Calu3 (cell line): Measurements from ENCODE around the gene HOXB4. TPM values are rescaled to one million over a fixed set of nuclear protein-coding genes. Genes with fewer than 3 reads are reported as not detected.

Experiments used
- BruUV-seq: library from RNA; stranded (reverse); fragments of 400-500 nt; replicated peaks from 2 replicates; lab custom pipeline; 2021; lab: Mats Ljungman, UMichigan
- CTCF ChIA-PET: fragments of 300-600 bp; sonication (Branson Sonifier 250); formaldehyde crosslinking; loops from one replicate; lab custom pipeline; 2022; ENCODE audit warnings: antibody characterized with exemption; lab: Charles Lee
- DNase-seq: peaks from one replicate; pipeline ENCODE4 v3.0.0; 2022
- H3K27ac Mint-ChIP-seq: one replicate; pipeline ENCODE4 v1.8.0; 2022; ENCODE audit warnings: mixed read lengths; ENCODE audit not compliant: unreplicated experiment
- H3K27me3 Mint-ChIP-seq: one replicate; pipeline ENCODE4 v1.8.0; 2022; ENCODE audit warnings: mixed read lengths; ENCODE audit not compliant: unreplicated experiment
- H3K36me3 Mint-ChIP-seq: one replicate; pipeline ENCODE4 v1.8.0; 2022; ENCODE audit warnings: mild to moderate bottlenecking, moderate library complexity, mixed read lengths; ENCODE audit not compliant: insufficient read depth, unreplicated experiment
- H3K4me1 Mint-ChIP-seq: one replicate; pipeline ENCODE4 v1.8.0; 2022; ENCODE audit warnings: mild to moderate bottlenecking, low read depth, mixed read lengths; ENCODE audit not compliant: unreplicated experiment
- H3K4me3 Mint-ChIP-seq: one replicate; pipeline ENCODE4 v1.8.0; 2022; ENCODE audit warnings: mild to moderate bottlenecking, low read depth, moderate library complexity, mixed read lengths; ENCODE audit not compliant: unreplicated experiment
- H3K9me3 Mint-ChIP-seq: one replicate; pipeline ENCODE4 v1.8.0; 2022; ENCODE audit warnings: low read depth, mixed read lengths; ENCODE audit not compliant: unreplicated experiment
- CTCF ChIP-seq: fragments of 200-600 bp; IDR thresholded peaks from one replicate; pipeline ENCODE4 v1.8.0; 2022; ENCODE audit warnings: antibody characterized with exemption; ENCODE audit not compliant: unreplicated experiment
- intact Hi-C: fragments of 100-400 bp; cut with micrococcal nuclease; formaldehyde crosslinking; loops from one replicate; pipeline ENCODE4 v1.10.0; 2022; ENCODE audit not compliant: unreplicated experiment
- total RNA-seq: library from RNA; stranded (reverse); gene quantifications from 2 replicates; pipeline ENCODE4 v1.2.3, GENCODE V29; 2022

HOXB4 gene
- total RNA-seq, 1 experiment from 2014 or later = 28.0 TPM

- Mint-ChIP-seq H3K4me1 (peaks cover 49% of the 10 kb centered on the region), H3K4me3 (no peak overlapping the region), H3K27ac (no peak overlapping the region), H3K36me3 (peaks cover 61% of the 10 kb centered on the region), H3K9me3 (no peaks in the 10 kb centered on the region), H3K27me3 (no peaks in the 10 kb centered on the region)
- CTCF ChIA-PET = interaction anchor here (0.9 to 2.3 kb wide), 3 partner anchors 22 to 256 kb away, joined by 4 to 5 read pairs (median 5); no protein-coding TSS in a partner anchor
- intact Hi-C loops = no loop called here
- no TSS peak for BruUV-seq
- DNase-seq = no peak
- no peak for TF ChIP-seq CTCF
Measured at GRCh38 chr17:48563867-48564187, 14.3 kb downstream of the HOXB4 start.

- no peak for TF ChIP-seq CTCF
- Mint-ChIP-seq H3K27ac (no peak overlapping the region), H3K4me3 (no peak overlapping the region), H3K4me1 (peaks cover 53% of the 10 kb centered on the region), H3K27me3 (no peaks in the 10 kb centered on the region), H3K9me3 (no peaks in the 10 kb centered on the region), H3K36me3 (peaks cover 61% of the 10 kb centered on the region)
- no TSS peak for BruUV-seq
- intact Hi-C loops = no loop called here
- no peak for DNase-seq
- CTCF ChIA-PET = interaction anchor here (0.6 to 2.3 kb wide), 4 partner anchors 19 to 352 kb away, joined by 5 to 7 read pairs (median 5); no protein-coding TSS in a partner anchor
Measured at GRCh38 chr17:48563385-48563838, 14.7 kb downstream of the HOXB4 start.

- CTCF ChIA-PET = interaction anchor here (0.6 to 2.3 kb wide), 10 partner anchors 16 to 352 kb away, joined by 3 to 7 read pairs (median 4); no protein-coding TSS in a partner anchor
- intact Hi-C loops = no loop called here
Measured at GRCh38 chr17:48562934-48563333, 15.2 kb downstream of the HOXB4 start.

GRCh38 chr17:48561884-48562810 lies 16.0 kb downstream of the HOXB4 start:
- Mint-ChIP-seq H3K9me3 (no peaks in the 10 kb centered on the region), H3K4me3 (no peak overlapping the region), H3K4me1 (peaks cover 60% of the 10 kb centered on the region), H3K27me3 (no peaks in the 10 kb centered on the region), H3K36me3 (peaks cover 67% of the 10 kb centered on the region), H3K27ac (no peak overlapping the region)
- TF ChIP-seq CTCF = peak; percentile 65
- peak; percentile 94 for DNase-seq
- intact Hi-C loops = no loop called here
- BruUV-seq = no TSS peak
- CTCF ChIA-PET = interaction anchor here (0.6 to 2.3 kb wide), 11 partner anchors 8 to 347 kb away, joined by 3 to 7 read pairs (median 3); no protein-coding TSS in a partner anchor

More at GRCh38 chr17:48562934-48563333, 15.2 kb downstream of the HOXB4 start:
- no peaks in the 10 kb centered on the region for H3K9me3 Mint-ChIP-seq
- no peaks in the 10 kb centered on the region for H3K27me3 Mint-ChIP-seq
- DNase-seq = no peak
- H3K4me3 Mint-ChIP-seq = no peak overlapping the region
- no peak overlapping the region for H3K27ac Mint-ChIP-seq
- H3K4me1 Mint-ChIP-seq = peaks cover 58% of the 10 kb centered on the region
- TF ChIP-seq CTCF = no peak
- peaks cover 63% of the 10 kb centered on the region for H3K36me3 Mint-ChIP-seq
- no TSS peak for BruUV-seq
